HEK293 (cell line): ENCODE results near the gene LRRC26.

Experiments used
- EGR2 ChIP-seq: fragments of 450-650 bp; formaldehyde crosslinking; IDR thresholded peaks from 2 replicates; pipeline ENCODE4 v1.5.1; 2016; ENCODE audit warnings: low read depth, missing biosample characterization, missing genetic modification characterization
- GFI1B ChIP-seq: fragments of 450-650 bp; formaldehyde crosslinking; IDR thresholded peaks from 2 replicates; pipeline ENCODE4 v1.5.1; 2016; ENCODE audit warnings: missing biosample characterization, missing genetic modification characterization
- KLF16 ChIP-seq: fragments of 450-650 bp; formaldehyde crosslinking; IDR thresholded peaks from 2 replicates; pipeline ENCODE4 v1.5.1; 2017; ENCODE audit warnings: missing biosample characterization, missing genetic modification characterization
- KLF17 ChIP-seq: fragments of 450-650 bp; formaldehyde crosslinking; IDR thresholded peaks from 2 replicates; pipeline ENCODE4 v1.5.1; 2016; ENCODE audit warnings: missing biosample characterization, missing genetic modification characterization
- KLF7 ChIP-seq: fragments of 450-650 bp; formaldehyde crosslinking; IDR thresholded peaks from 2 replicates; pipeline ENCODE4 v1.5.1; 2016; ENCODE audit warnings: missing biosample characterization, missing genetic modification characterization, borderline replicate concordance
- PRDM1 ChIP-seq: fragments of 450-650 bp; formaldehyde crosslinking; IDR thresholded peaks from 2 replicates; pipeline ENCODE4; 2016; ENCODE audit warnings: missing biosample characterization, missing genetic modification characterization
- RBAK ChIP-seq: fragments of 450-650 bp; formaldehyde crosslinking; IDR thresholded peaks from 2 replicates; pipeline ENCODE4 v1.5.1; 2016; ENCODE audit warnings: missing biosample characterization, missing genetic modification characterization
- SCRT2 ChIP-seq: fragments of 450-650 bp; formaldehyde crosslinking; IDR thresholded peaks from 2 replicates; pipeline ENCODE4 v1.5.1; 2016; ENCODE audit warnings: missing biosample characterization, missing genetic modification characterization
- SP3 ChIP-seq: fragments of 450-650 bp; formaldehyde crosslinking; IDR thresholded peaks from 2 replicates; pipeline ENCODE4 v1.5.1; 2016; ENCODE audit warnings: missing biosample characterization, missing genetic modification characterization
- TCF7L2 ChIP-seq: IDR thresholded peaks from 2 replicates; pipeline ENCODE4 v1.6.1; 2011; ENCODE audit warnings: low read depth, mild to moderate bottlenecking, inconsistent platforms, low read length, moderate library complexity, borderline replicate concordance
- TRIM28 ChIP-seq: IDR thresholded peaks from 2 replicates; pipeline ENCODE4 v1.6.1; 2011; ENCODE audit warnings: low read length, control low read depth, borderline replicate concordance
- ZFHX2 ChIP-seq: fragments of 450-650 bp; formaldehyde crosslinking; conservative IDR thresholded peaks from 2 replicates; pipeline ENCODE4 v1.5.1; 2016; ENCODE audit warnings: missing biosample characterization, missing genetic modification characterization
- ZNF112 ChIP-seq: fragments of 450-650 bp; formaldehyde crosslinking; IDR thresholded peaks from 2 replicates; pipeline ENCODE4 v1.5.0; 2017; ENCODE audit warnings: missing biosample characterization, missing genetic modification characterization
- ZNF114 ChIP-seq: fragments of 450-650 bp; formaldehyde crosslinking; IDR thresholded peaks from 2 replicates; pipeline ENCODE4 v1.5.0; 2017; ENCODE audit warnings: missing biosample characterization, missing genetic modification characterization
- ZNF155 ChIP-seq: fragments of 450-650 bp; formaldehyde crosslinking; IDR thresholded peaks from 2 replicates; pipeline ENCODE4 v1.5.1; 2016; ENCODE audit warnings: missing biosample characterization, missing genetic modification characterization
- ZNF157 ChIP-seq: fragments of 450-650 bp; formaldehyde crosslinking; IDR thresholded peaks from 2 replicates; pipeline ENCODE4 v1.5.1; 2016; ENCODE audit warnings: missing biosample characterization, missing genetic modification characterization
- ZNF184 ChIP-seq: fragments of 450-650 bp; IDR thresholded peaks from 2 replicates; pipeline ENCODE4 v1.5.1; 2018; ENCODE audit warnings: missing biosample characterization, mild to moderate bottlenecking, missing genetic modification characterization
- ZNF19 ChIP-seq: fragments of 450-650 bp; formaldehyde crosslinking; IDR thresholded peaks from 2 replicates; pipeline ENCODE4; 2016; ENCODE audit warnings: missing biosample characterization, missing genetic modification characterization, low read depth
- ZNF2 ChIP-seq: fragments of 450-650 bp; formaldehyde crosslinking; IDR thresholded peaks from 2 replicates; pipeline ENCODE4 v1.5.1; 2016; ENCODE audit warnings: missing biosample characterization, missing genetic modification characterization
- ZNF221 ChIP-seq: fragments of 450-650 bp; formaldehyde crosslinking; IDR thresholded peaks from 2 replicates; pipeline ENCODE4 v1.5.1; 2017; ENCODE audit warnings: missing biosample characterization, missing genetic modification characterization, borderline replicate concordance
- ZNF239 ChIP-seq: fragments of 450-650 bp; formaldehyde crosslinking; IDR thresholded peaks from 2 replicates; pipeline ENCODE4 v1.5.1; 2016; ENCODE audit warnings: missing biosample characterization, missing genetic modification characterization
- ZNF24 ChIP-seq: fragments of 450-650 bp; formaldehyde crosslinking; IDR thresholded peaks from 2 replicates; pipeline ENCODE4 v1.5.1; 2016; ENCODE audit warnings: missing biosample characterization, missing genetic modification characterization
- ZNF350 ChIP-seq: fragments of 450-650 bp; formaldehyde crosslinking; IDR thresholded peaks from 2 replicates; pipeline ENCODE4 v1.5.0; 2017; ENCODE audit warnings: missing biosample characterization, mild to moderate bottlenecking, missing genetic modification characterization
- ZNF473 ChIP-seq: fragments of 450-650 bp; formaldehyde crosslinking; IDR thresholded peaks from 2 replicates; pipeline ENCODE4 v1.5.1; 2017; ENCODE audit warnings: missing biosample characterization, missing genetic modification characterization
- ZNF48 ChIP-seq: fragments of 450-650 bp; formaldehyde crosslinking; IDR thresholded peaks from 2 replicates; pipeline ENCODE4 v1.5.1; 2016; ENCODE audit warnings: missing biosample characterization, missing genetic modification characterization
- ZNF501 ChIP-seq: fragments of 450-650 bp; formaldehyde crosslinking; IDR thresholded peaks from 2 replicates; pipeline ENCODE4 v1.5.1; 2016; ENCODE audit warnings: missing biosample characterization, missing genetic modification characterization
- ZNF514 ChIP-seq: fragments of 450-650 bp; formaldehyde crosslinking; IDR thresholded peaks from 2 replicates; pipeline ENCODE4 v1.5.1; 2016; ENCODE audit warnings: missing biosample characterization, missing genetic modification characterization
- ZNF529 ChIP-seq: fragments of 450-650 bp; formaldehyde crosslinking; IDR thresholded peaks from 2 replicates; pipeline ENCODE4 v1.5.1; 2017; ENCODE audit warnings: missing genetic modification characterization, missing biosample characterization; ENCODE audit not compliant: insufficient replicate concordance
- ZNF530 ChIP-seq: fragments of 450-650 bp; formaldehyde crosslinking; IDR thresholded peaks from 2 replicates; pipeline ENCODE4 v1.5.1; 2016; ENCODE audit warnings: low read depth, missing biosample characterization, missing genetic modification characterization
- ZNF639 ChIP-seq: fragments of 450-650 bp; formaldehyde crosslinking; IDR thresholded peaks from 2 replicates; pipeline ENCODE4 v1.5.1; 2016; ENCODE audit warnings: missing biosample characterization, missing genetic modification characterization
- ZNF658 ChIP-seq: fragments of 450-650 bp; formaldehyde crosslinking; IDR thresholded peaks from 2 replicates; pipeline ENCODE4; 2016; ENCODE audit warnings: missing biosample characterization, missing genetic modification characterization
- ZNF677 ChIP-seq: fragments of 450-650 bp; IDR thresholded peaks from 2 replicates; pipeline ENCODE4 v1.5.0; 2018; ENCODE audit warnings: missing biosample characterization, mild to moderate bottlenecking, missing genetic modification characterization, moderate library complexity
- ZNF704 ChIP-seq: fragments of 450-650 bp; formaldehyde crosslinking; IDR thresholded peaks from 2 replicates; pipeline ENCODE4 v1.5.1; 2016; ENCODE audit warnings: missing biosample characterization, missing genetic modification characterization
- ZNF791 ChIP-seq: fragments of 450-650 bp; formaldehyde crosslinking; IDR thresholded peaks from 2 replicates; pipeline ENCODE4 v1.5.1; 2016; ENCODE audit warnings: missing biosample characterization, missing genetic modification characterization
- ZXDB ChIP-seq: fragments of 450-650 bp; formaldehyde crosslinking; IDR thresholded peaks from 2 replicates; pipeline ENCODE4 v1.5.1; 2016; ENCODE audit warnings: missing biosample characterization, missing genetic modification characterization
- TF ChIP-seq, protein P1 (sequence below): fragments of 450-650 bp; formaldehyde crosslinking; conservative IDR thresholded peaks from 2 replicates; pipeline ENCODE4 v1.5.1; 2016; ENCODE audit warnings: low read depth, missing biosample characterization, missing genetic modification characterization

LRRC26 gene

GRCh38 chr9:137217276-137218211 is 47.7 kb upstream of the LRRC26 start (continued):
- TF ChIP-seq TRIM28 (no peak), ZNF157 (tag by site-specific recombination) (no peak), ZFHX2 (tag by site-specific recombination) (peak; percentile 45), ZNF112 (tag by site-specific recombination) (no peak), ZNF155 (no peak), ZNF514 (tag by site-specific recombination) (no peak), KLF7 (tag by site-specific recombination) (no peak), RBAK (no peak), ZNF48 (tag by site-specific recombination) (no peak), ZNF2 (no peak), SP3 (tag by site-specific recombination) (peak; percentile 82), ZNF677 (tag by site-specific recombination) (no peak), ZNF24 (no peak), ZNF501 (tag by site-specific recombination) (no peak), ZNF239 (tag by site-specific recombination) (no peak), ZNF184 (tag by site-specific recombination) (no peak), ZNF791 (tag by site-specific recombination) (no peak), ZNF658 (tag by site-specific recombination) (no peak), ZNF221 (tag by site-specific recombination) (no peak), ZNF19 (tag by site-specific recombination) (no peak), PRDM1 (tag by site-specific recombination) (no peak), GFI1B (tag by site-specific recombination) (no peak), KLF17 (tag by site-specific recombination) (no peak), ZNF473 (no peak), ZNF704 (tag by site-specific recombination) (no peak), EGR2 (tag by site-specific recombination) (peak; percentile 47; the same call in 1 of the 2 replicates), ZNF114 (tag by site-specific recombination) (no peak), ZNF639 (tag by site-specific recombination) (no peak), KLF16 (tag by site-specific recombination) (peak; percentile 60; the same call in 1 of the 2 replicates), SCRT2 (no peak), TCF7L2 (no peak), ZNF529 (tag by site-specific recombination) (no peak), ZNF530 (tag by site-specific recombination) (no peak), ZXDB (tag by site-specific recombination) (no peak), ZNF350 (no peak)
- TF ChIP-seq, protein P1, sequence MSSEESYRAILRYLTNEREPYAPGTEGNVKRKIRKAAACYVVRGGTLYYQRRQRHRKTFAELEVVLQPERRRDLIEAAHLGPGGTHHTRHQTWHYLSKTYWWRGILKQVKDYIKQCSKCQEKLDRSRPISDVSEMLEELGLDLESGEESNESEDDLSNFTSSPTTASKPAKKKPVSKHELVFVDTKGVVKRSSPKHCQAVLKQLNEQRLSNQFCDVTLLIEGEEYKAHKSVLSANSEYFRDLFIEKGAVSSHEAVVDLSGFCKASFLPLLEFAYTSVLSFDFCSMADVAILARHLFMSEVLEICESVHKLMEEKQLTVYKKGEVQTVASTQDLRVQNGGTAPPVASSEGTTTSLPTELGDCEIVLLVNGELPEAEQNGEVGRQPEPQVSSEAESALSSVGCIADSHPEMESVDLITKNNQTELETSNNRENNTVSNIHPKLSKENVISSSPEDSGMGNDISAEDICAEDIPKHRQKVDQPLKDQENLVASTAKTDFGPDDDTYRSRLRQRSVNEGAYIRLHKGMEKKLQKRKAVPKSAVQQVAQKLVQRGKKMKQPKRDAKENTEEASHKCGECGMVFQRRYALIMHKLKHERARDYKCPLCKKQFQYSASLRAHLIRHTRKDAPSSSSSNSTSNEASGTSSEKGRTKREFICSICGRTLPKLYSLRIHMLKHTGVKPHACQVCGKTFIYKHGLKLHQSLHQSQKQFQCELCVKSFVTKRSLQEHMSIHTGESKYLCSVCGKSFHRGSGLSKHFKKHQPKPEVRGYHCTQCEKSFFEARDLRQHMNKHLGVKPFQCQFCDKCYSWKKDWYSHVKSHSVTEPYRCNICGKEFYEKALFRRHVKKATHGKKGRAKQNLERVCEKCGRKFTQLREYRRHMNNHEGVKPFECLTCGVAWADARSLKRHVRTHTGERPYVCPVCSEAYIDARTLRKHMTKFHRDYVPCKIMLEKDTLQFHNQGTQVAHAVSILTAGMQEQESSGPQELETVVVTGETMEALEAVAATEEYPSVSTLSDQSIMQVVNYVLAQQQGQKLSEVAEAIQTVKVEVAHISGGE (tag by site-specific recombination): peak; percentile 43; the same call in 1 of the 2 replicates
